Stimulated activated memory B cell treated with anti-CD40 and anti-IgM and Interleukin-4, amounts not matched to agents 10 μg/mL and 1 μg/mL and 100 μg/mL, for 72 hours (primary cell): Measurements from ENCODE around the gene SLC39A10.
"Not testable (repeated sequence)": the region's sequence is repeated elsewhere in the genome, so short reads cannot be mapped to it uniquely, and the experiment has no call there.

Experiments
- ATAC-seq: fragments of 150-1000 bp; cut with Tn5 transposase; 2 replicates; pipeline ENCODE4 v1.10.0; 2021
- H3K27ac Mint-ChIP-seq: one replicate; pipeline ENCODE4 v1.8.0; 2022; ENCODE audit warnings: mild to moderate bottlenecking, mixed read lengths
- H3K27me3 Mint-ChIP-seq: one replicate; pipeline ENCODE4 v1.8.0; 2022; ENCODE audit warnings: mixed read lengths
- H3K36me3 Mint-ChIP-seq: one replicate; pipeline ENCODE4 v1.8.0; 2022; ENCODE audit warnings: mixed read lengths
- H3K4me1 Mint-ChIP-seq: one replicate; pipeline ENCODE4 v1.8.0; 2022; ENCODE audit warnings: mixed read lengths
- H3K4me3 Mint-ChIP-seq: one replicate; pipeline ENCODE4 v1.8.0; 2022; ENCODE audit warnings: mild to moderate bottlenecking, moderate library complexity, mixed read lengths
- H3K9me3 Mint-ChIP-seq: one replicate; pipeline ENCODE4 v1.8.0; 2022; ENCODE audit warnings: mixed read lengths

SLC39A10 gene

DNA sequence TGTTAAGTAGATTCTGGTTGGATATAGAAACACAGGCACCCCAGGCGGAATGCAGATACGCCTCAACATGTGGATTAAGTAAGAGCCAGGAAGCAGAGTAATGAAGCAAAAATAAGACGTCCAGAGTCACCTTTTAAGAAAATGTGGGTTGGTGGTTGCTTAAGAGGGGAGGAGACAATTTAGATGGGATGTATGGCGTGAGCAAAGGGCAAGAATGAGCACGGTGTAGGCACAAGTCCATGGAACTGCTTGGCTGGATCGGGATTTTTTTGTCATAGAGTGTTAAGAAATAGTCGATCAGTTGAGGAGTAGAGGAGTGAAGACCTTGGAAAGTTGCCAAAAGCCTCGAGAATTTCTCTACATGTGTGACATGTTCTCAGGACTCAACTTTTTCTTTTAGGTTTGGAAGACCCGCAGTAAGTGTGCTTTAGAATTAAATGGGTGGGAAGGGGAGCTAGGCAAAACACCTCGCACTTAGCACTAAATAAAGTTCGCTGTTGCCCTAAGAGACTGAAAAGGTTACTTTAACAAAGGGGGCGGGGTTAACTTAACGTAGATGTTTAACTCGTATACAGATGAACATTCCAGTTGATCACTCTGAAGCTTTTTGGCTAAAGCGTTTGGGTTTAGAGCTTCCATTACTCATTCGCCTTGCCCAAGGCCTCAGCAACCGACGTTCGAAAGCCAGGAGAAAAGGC lies 716 bp upstream of the SLC39A10 start:
- Mint-ChIP-seq H3K27ac (peak overlapping the region; percentile 96), H3K9me3 (no peaks in the 10 kb centered on the region), H3K4me1 (peaks cover 40% of the 10 kb centered on the region), H3K27me3 (no peaks in the 10 kb centered on the region), H3K4me3 (peak overlapping the region; percentile 86), H3K36me3 (peaks cover 10% of the 10 kb centered on the region)
- ATAC-seq, result no peak

GRCh38 chr2:195657634-195658540 lies 861 bp downstream of the SLC39A10 start:
- H3K4me1 Mint-ChIP-seq, result peaks cover 33% of the 10 kb centered on the region
- H3K36me3 Mint-ChIP-seq, result peaks cover 5% of the 10 kb centered on the region
- no peaks in the 10 kb centered on the region for H3K27me3 Mint-ChIP-seq
- no peaks in the 10 kb centered on the region for H3K9me3 Mint-ChIP-seq
- peak overlapping the region; percentile 96 for H3K27ac Mint-ChIP-seq
- peak; percentile 59 for ATAC-seq
- peak overlapping the region; percentile 86 for H3K4me3 Mint-ChIP-seq

- peaks cover 5% of the 10 kb centered on the region for H3K36me3 Mint-ChIP-seq
- H3K9me3 Mint-ChIP-seq, result no peaks in the 10 kb centered on the region
- peaks cover 38% of the 10 kb centered on the region for H3K4me1 Mint-ChIP-seq
- peak overlapping the region; percentile 96 for H3K27ac Mint-ChIP-seq
- ATAC-seq, result no peak
- no peaks in the 10 kb centered on the region for H3K27me3 Mint-ChIP-seq
- peak overlapping the region; percentile 86 for H3K4me3 Mint-ChIP-seq
Measured at GRCh38 chr2:195658541-195658890, 1.5 kb downstream of the SLC39A10 start.

DNA sequence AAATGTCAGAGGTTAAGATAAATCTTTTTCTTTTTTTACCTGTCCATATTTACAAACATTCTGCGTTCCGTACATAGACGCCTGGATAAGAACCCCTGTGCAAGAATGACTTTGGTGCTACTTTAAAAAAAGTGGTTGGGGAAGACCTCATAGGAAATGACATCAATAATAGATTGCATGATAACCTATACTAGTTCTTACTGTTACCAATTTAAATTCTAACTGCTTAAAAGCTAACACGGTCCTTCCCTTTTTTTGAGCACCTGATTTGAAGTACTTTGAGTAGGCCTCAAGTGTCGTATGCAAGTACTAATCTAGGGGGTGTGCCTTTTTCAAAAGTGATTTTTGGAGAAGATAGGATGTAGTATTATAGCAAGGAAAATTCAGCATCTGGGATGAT lies 2.1 kb downstream of the SLC39A10 start:
- no peak for ATAC-seq
- Mint-ChIP-seq H3K36me3 (peaks cover 5% of the 10 kb centered on the region), H3K27ac (peak overlapping the region; percentile 96), H3K4me1 (peaks cover 38% of the 10 kb centered on the region), H3K9me3 (no peaks in the 10 kb centered on the region), H3K4me3 (peak overlapping the region; percentile 86), H3K27me3 (no peaks in the 10 kb centered on the region)

DNA sequence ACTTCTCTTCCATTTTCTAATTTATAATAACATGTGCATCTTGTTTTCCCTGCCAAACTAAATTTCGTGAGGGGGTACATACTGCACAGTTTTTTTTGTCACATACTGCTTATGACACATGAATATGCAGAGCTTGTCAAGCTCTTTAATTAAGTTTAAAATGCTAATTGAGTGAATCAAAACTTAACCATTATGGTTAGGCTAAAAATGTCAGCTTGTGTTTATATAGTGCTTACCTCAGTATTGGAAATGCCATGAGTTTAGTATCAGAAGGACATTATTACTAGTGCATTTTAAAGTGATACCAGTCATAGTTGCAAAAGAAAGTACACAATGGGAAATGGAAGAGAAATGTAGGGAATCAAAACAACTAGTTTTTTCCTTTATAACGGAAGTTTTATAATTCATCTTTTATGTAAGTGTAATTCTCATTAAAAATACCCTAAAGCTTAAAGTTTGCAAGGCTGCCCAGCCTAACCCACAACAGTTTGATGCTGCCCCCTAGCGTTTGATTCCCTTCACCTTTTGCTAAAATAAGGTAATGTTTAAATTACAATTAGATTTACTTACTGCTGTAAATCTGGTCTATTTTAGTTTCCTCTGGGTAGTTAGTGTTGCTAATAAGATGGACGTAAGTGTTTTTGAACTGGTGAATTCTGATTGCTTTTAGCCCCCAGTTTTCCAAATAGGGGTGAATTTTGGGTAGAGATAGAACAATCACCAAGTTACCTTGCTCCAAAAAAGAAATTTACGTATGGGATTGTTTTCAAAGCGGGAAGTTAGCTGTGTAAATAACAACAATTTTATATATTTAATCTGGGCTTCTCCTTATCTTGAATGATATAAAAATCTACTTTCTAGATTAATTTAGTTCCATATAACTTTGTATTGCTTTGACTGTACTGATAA lies 3.2 kb downstream of the SLC39A10 start:
- Mint-ChIP-seq H3K36me3 (peaks cover 5% of the 10 kb centered on the region), H3K27me3 (no peaks in the 10 kb centered on the region), H3K4me1 (peaks cover 43% of the 10 kb centered on the region), H3K4me3 (peak overlapping the region; percentile 86), H3K27ac (peak overlapping the region; percentile 96), H3K9me3 (no peaks in the 10 kb centered on the region)
- ATAC-seq, result no peak

DNA sequence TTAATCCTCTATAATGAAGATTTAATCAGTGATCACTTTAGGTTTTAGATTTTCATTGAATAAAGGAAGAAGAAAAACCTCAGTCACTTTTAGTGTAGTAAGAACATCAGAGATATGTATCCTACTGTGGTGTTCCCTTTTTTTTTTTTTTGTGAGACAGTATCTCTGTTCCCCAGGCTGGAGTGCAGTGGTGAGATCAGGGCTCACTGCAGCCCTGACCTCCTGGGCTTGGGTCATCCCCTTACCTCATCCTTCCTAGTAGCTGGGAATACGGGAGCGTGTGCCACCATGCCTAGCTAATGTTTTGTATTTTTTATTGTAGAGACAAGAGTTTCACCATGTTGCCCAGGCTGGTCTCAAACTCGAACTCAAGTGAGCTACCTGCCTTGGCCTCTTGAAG lies 5.1 kb downstream of the SLC39A10 start:
- Mint-ChIP-seq H3K4me3 (no peak overlapping the region), H3K9me3 (no peaks in the 10 kb centered on the region), H3K27ac (no peak overlapping the region), H3K36me3 (peaks cover 2% of the 10 kb centered on the region), H3K4me1 (peaks cover 49% of the 10 kb centered on the region), H3K27me3 (no peaks in the 10 kb centered on the region)
- no peak for ATAC-seq

DNA sequence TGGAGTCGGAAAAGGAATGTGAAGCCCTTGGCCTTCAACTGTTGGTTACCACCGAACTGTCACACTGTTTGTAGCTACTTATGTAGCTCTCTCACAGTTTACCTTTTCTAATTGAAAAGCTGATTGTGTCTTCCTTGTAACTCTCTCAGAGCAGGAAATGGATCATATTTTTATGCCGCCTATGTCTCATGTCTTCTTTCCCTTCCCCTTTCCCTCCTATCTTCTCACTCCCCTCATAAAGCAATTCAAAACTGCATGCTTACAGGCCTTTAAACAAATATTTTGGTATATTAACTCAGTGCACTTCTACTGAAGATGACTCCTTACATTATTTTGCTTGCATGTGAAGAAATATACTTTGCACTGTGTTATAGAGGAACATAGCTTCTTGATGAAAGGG lies 6.0 kb downstream of the SLC39A10 start:
- H3K36me3 Mint-ChIP-seq, result no peaks in the 10 kb centered on the region
- no peak for ATAC-seq
- H3K4me1 Mint-ChIP-seq, result peaks cover 51% of the 10 kb centered on the region
- H3K4me3 Mint-ChIP-seq, result no peak overlapping the region
- H3K9me3 Mint-ChIP-seq, result no peaks in the 10 kb centered on the region
- H3K27me3 Mint-ChIP-seq, result no peaks in the 10 kb centered on the region
- peak overlapping the region; percentile 7 for H3K27ac Mint-ChIP-seq

DNA sequence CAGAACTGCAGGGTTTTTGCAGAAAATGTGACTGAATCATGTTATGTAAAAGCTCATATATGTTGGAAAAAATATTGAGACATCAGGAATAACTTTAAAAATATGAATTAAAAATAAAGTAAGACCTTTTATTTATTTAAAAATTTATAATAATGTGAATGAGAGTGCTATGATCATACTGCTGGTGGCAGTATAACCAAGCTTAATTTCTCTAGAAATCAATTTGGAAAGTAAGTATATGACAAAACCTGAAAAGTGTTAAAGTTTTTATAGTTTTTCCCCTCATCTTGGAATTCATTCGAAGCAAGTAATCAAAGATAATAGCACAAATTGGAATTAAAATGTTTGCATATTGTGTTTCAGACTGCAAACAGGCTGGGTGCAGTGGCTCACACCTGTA lies 7.5 kb downstream of the SLC39A10 start:
- no peaks in the 10 kb centered on the region for H3K27me3 Mint-ChIP-seq
- H3K4me3 Mint-ChIP-seq, result no peak overlapping the region
- no peaks in the 10 kb centered on the region for H3K36me3 Mint-ChIP-seq
- H3K9me3 Mint-ChIP-seq, result no peaks in the 10 kb centered on the region
- H3K27ac Mint-ChIP-seq, result no peak overlapping the region
- peaks cover 44% of the 10 kb centered on the region for H3K4me1 Mint-ChIP-seq
- ATAC-seq, result no peak

GRCh38 chr2:195665153-195665552 lies 8.1 kb downstream of the SLC39A10 start:
- peaks cover 38% of the 10 kb centered on the region for H3K4me1 Mint-ChIP-seq
- not testable (repeated sequence) for H3K9me3 Mint-ChIP-seq, H3K27ac Mint-ChIP-seq, H3K4me3 Mint-ChIP-seq, ATAC-seq, H3K36me3 Mint-ChIP-seq, H3K27me3 Mint-ChIP-seq

- no peak overlapping the region for H3K4me3 Mint-ChIP-seq
- no peaks in the 10 kb centered on the region for H3K9me3 Mint-ChIP-seq
- H3K36me3 Mint-ChIP-seq, result no peaks in the 10 kb centered on the region
- H3K4me1 Mint-ChIP-seq, result peaks cover 33% of the 10 kb centered on the region
- no peaks in the 10 kb centered on the region for H3K27me3 Mint-ChIP-seq
- ATAC-seq, result no peak
- peak overlapping the region; percentile 49 for H3K27ac Mint-ChIP-seq
Measured at GRCh38 chr2:195666113-195666712, 9.2 kb downstream of the SLC39A10 start.

- H3K27ac Mint-ChIP-seq, result no peak overlapping the region
- H3K36me3 Mint-ChIP-seq, result peaks cover 9% of the 10 kb centered on the region
- no peak for ATAC-seq
- no peaks in the 10 kb centered on the region for H3K27me3 Mint-ChIP-seq
- no peaks in the 10 kb centered on the region for H3K9me3 Mint-ChIP-seq
- no peak overlapping the region for H3K4me3 Mint-ChIP-seq
- peaks cover 24% of the 10 kb centered on the region for H3K4me1 Mint-ChIP-seq
Measured at GRCh38 chr2:195667974-195668373, 10.9 kb downstream of the SLC39A10 start.

DNA sequence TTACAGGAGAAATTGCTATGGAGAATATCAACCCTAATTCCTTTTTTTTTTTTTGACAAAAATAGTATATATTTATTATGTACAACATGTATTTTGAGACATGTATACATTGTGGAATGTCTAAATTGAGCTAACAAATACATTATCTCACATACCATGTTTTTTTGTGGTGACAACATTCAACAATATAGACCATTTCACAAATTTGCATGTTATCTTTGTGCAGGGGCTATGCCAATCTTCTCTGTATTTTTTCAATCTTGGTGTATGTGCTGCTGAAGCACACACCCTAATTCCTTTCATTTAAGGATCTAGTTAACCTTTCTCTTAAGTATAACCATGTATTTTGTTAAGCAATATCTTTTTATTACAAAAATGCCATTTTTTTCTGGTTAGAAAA lies 13.2 kb downstream of the SLC39A10 start:
- no peaks in the 10 kb centered on the region for H3K9me3 Mint-ChIP-seq
- H3K27ac Mint-ChIP-seq, result no peak overlapping the region
- H3K36me3 Mint-ChIP-seq, result peaks cover 16% of the 10 kb centered on the region
- no peaks in the 10 kb centered on the region for H3K27me3 Mint-ChIP-seq
- no peak for ATAC-seq
- no peak overlapping the region for H3K4me3 Mint-ChIP-seq
- H3K4me1 Mint-ChIP-seq, result peaks cover 15% of the 10 kb centered on the region

DNA sequence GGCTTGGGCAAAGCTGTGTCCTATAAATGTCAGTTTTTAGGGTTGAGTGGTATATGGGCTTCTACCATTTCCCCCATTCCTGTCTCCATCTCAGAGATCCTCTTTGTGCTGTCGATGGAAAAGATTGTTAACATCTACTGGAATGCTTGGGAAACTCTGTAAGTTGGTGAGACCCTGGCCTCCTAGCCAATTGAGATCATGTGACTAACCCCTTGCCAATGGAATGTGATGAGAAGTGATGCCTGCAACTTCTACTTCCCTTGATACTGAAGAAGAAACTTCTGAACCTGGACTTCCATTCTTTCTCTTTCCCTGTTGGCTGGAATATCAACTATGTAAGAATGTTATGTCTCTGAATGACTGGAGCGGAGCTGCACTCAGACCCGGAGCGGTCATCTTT lies 14.5 kb downstream of the SLC39A10 start:
- Mint-ChIP-seq H3K27me3 (no peaks in the 10 kb centered on the region), H3K36me3 (peaks cover 16% of the 10 kb centered on the region), H3K9me3 (no peaks in the 10 kb centered on the region), H3K4me3 (no peak overlapping the region), H3K27ac (no peak overlapping the region), H3K4me1 (peaks cover 11% of the 10 kb centered on the region)
- ATAC-seq, result no peak

DNA sequence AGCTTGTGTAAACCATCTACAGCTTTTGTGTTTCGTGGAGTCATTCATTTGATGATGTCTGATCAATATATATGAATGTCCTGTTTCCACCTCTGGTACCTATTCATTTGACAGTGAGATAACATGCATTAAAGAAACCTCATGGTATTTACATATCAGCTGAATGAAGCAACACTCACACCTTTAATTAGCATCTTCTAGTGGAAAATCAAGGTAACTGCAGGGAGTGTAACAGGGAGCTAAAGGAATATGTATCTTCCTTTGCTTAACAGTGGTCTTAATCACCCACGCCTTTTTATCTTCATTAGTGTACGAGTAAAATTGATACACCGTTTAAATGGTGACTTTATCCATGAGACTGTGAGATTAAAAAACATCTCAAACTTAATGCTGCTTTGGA lies 15.6 kb downstream of the SLC39A10 start:
- H3K9me3 Mint-ChIP-seq, result no peaks in the 10 kb centered on the region
- peaks cover 12% of the 10 kb centered on the region for H3K4me1 Mint-ChIP-seq
- H3K36me3 Mint-ChIP-seq, result peaks cover 21% of the 10 kb centered on the region
- no peaks in the 10 kb centered on the region for H3K27me3 Mint-ChIP-seq
- no peak overlapping the region for H3K4me3 Mint-ChIP-seq
- H3K27ac Mint-ChIP-seq, result no peak overlapping the region
- no peak for ATAC-seq
